Pancreas (tissue), 10 donors: ENCODE data around the gene TREH. TPM values are rescaled to one million over a fixed set of nuclear protein-coding genes. Genes with fewer than 3 reads are reported as not detected.

Experiments
- ATAC-seq, 4 donors: fragments of 200-7000 bp; cut with Tn5 transposase; one replicate each; pipeline versions ENCODE4 v1.8.0 to v1.9.1; 2020; ENCODE audit warnings: mild to moderate bottlenecking in 4 of 4, moderate library complexity in 4 of 4
- DNase-seq, 6 donors: peaks; one replicate each; pipeline ENCODE4 v3.0.0-alpha.2; 2020
- FAIRE-seq: peaks from 2 replicates; lab custom pipeline; 2012; peaks lifted over from hg19 to GRCh38; lab: Jason Lieb, UNC
- H3K27ac ChIP-seq, 4 donors: fragments of 200-600 bp; sonication (generic); 1 replicate in 3 of 4; 2 replicates in 1 of 4; pipeline versions ENCODE4 v1.5.0 to v1.8.0; 2020
- H3K27me3 ChIP-seq, 4 donors: fragments of 200-600 bp; one replicate each; pipeline ENCODE4 v1.8.0; 2021
- H3K36me3 ChIP-seq, 3 donors: fragments of 200-600 bp; sonication (generic) in 1 of 3; one replicate each; pipeline versions ENCODE4 v1.5.0 to v1.8.0; 2020 to 2021
- H3K4me1 ChIP-seq, 3 donors: fragments of 200-600 bp; one replicate each; pipeline ENCODE4 v1.8.0; 2021
- H3K4me3 ChIP-seq, 4 donors: fragments of 200-600 bp; sonication (generic) in 2 of 4; one replicate each; pipeline versions ENCODE4 v1.5.0 to v1.8.0; 2020 to 2021
- H3K9me3 ChIP-seq, 4 donors: fragments of 200-600 bp; one replicate each; pipeline ENCODE4 v1.8.0; 2021
- WGBS, 2 donors: extraction: QIAGEN DNeasy Blood & Tissue Kit; methylation state at CpG; one replicate each; pipeline ENCODE4 v1.1.7; 2013; 5-methylcytosine and 5-hydroxymethylcytosine counted together
- intact Hi-C, 3 donors: fragments of 100-400 bp; cut with DNase I; formaldehyde crosslinking; loops; one replicate each; pipeline versions ENCODE4 v1.11.1 to v1.14.2; 2022
- polyA plus RNA-seq, 2 donors: library from polyadenylated mRNA; stranded (reverse); fragments of 200-250 nt; gene quantifications; one replicate each; pipeline ENCODE4 v1.2.3, GENCODE V29; 2013
- total RNA-seq, 6 donors: library from RNA; stranded (reverse); fragmentation: NEBNext Ultra II Directional in 4 of 6; extraction: Animal tissue kit (Norgen Biotek cat#: 25700) in 4 of 6; gene quantifications; one replicate each; pipeline versions ENCODE4 v1.2.1 to v1.2.4, GENCODE V29; 2021 to 2023
- TF ChIP-seq, protein P1 (sequence below), 4 donors: fragments of 200-600 bp; sonication (generic) in 3 of 4; IDR thresholded peaks; one replicate each; pipeline versions ENCODE4 v1.5.0 to v1.8.0; 2021; ENCODE audit warnings: antibody characterized with exemption in 4 of 4
- donor health status: healthy with polysubstance abuse.
- donor health status: DM: no; HTN: no; CAD: no; lungs with moderate emphysema.
- donor health status: DM: no; HTN: no; CAD: no.
- donor health status: control.
- donor health status: control.
- donor health status: Bipolar disorder and iron deficiency.
- donor health status: DM: yes; HTN: yes; CAD: no.
- donor health status: DM: no; HTN: no; CAD: no.
- donor health status: DM: no; HTN: no; CAD: no.
- donor health status: DM: yes; HTN: yes; CAD: no.

TREH gene
- total and polyA plus RNA-seq, 8 donors: 0.14 to 4.7 (median 1.0) TPM

DNA sequence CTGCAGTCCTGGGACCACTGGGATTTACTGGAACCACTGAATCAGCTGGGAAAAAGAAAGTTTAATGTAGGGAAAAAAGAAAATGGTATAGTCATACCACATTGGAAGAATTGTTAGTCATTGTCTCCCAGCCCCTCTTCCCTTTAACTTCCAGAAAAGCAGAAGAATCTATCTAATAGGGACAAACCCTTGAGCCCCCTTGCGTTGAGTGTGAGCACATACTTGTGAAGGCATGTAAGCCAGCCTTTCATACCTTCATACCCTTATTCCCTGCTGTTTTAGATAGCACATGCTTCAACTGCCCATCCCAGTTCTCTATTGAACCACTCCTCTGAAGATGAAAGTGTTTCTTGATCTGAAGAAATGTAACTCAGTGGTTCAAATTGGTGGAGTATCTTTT lies 6.6 kb downstream of the TREH start:
- no peaks in the 10 kb centered on the region for H3K36me3 ChIP-seq
- ATAC-seq (no peak), DNase-seq (no peak), FAIRE-seq (no peak)
- H3K27ac ChIP-seq: no peak overlapping the region
- no peaks in the 10 kb centered on the region for H3K9me3 ChIP-seq
- no peaks in the 10 kb centered on the region for H3K4me1 ChIP-seq
- WGBS, 2 donors: 88 to 93% methylated on average over 1 of the region's 1 CpG
- no peak overlapping the region for H3K4me3 ChIP-seq
- intact Hi-C loops: no loop called here
- no peaks in the 10 kb centered on the region for H3K27me3 ChIP-seq
- TF ChIP-seq, protein P1, sequence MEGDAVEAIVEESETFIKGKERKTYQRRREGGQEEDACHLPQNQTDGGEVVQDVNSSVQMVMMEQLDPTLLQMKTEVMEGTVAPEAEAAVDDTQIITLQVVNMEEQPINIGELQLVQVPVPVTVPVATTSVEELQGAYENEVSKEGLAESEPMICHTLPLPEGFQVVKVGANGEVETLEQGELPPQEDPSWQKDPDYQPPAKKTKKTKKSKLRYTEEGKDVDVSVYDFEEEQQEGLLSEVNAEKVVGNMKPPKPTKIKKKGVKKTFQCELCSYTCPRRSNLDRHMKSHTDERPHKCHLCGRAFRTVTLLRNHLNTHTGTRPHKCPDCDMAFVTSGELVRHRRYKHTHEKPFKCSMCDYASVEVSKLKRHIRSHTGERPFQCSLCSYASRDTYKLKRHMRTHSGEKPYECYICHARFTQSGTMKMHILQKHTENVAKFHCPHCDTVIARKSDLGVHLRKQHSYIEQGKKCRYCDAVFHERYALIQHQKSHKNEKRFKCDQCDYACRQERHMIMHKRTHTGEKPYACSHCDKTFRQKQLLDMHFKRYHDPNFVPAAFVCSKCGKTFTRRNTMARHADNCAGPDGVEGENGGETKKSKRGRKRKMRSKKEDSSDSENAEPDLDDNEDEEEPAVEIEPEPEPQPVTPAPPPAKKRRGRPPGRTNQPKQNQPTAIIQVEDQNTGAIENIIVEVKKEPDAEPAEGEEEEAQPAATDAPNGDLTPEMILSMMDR (IDR thresholded peaks at IDR 0.05): no peak

DNA sequence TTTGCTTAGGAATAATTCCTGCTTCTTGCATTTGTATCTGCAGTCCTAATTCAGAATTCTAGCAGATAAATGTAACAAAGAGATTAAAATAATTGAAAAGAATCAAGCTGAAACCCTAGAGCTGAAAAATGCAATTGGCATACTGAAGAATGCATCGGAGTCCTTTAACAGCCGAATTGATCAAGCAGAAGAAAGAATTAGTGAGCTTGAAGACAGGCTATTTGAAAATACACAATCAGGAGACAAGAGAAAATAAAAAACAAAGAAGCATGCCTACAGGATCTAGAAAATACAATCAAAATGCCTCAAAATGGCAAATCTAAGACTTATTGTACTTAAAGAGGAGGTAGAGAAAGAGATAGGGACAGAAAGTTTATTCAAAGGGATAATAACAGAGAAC lies 8.2 kb downstream of the TREH start:
- H3K4me3 ChIP-seq: no peak overlapping the region

DNA sequence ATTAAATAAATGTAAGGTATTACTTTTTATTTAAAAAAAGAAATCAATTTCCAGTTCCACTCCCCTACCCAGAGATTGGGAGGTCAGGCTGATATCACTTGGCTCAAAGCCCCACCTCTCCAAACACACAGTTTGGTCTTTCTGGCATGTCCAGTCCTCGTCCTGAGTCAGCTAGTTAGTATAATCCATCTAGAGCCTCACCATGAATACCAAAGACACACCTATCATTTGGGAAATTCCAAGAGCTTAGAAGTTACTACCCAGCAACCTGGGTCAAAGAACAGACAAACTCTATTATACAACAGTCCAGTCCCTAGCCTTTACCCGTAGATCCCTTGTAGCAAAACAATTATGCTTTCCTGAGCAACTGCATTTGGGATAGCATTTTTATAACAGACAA lies 9.4 kb downstream of the TREH start:
- intact Hi-C loops: no loop called here
- Histone ChIP-seq H3K4me1 (no peaks in the 10 kb centered on the region), H3K27me3 (no peaks in the 10 kb centered on the region), H3K9me3 (no peaks in the 10 kb centered on the region), H3K36me3 (no peaks in the 10 kb centered on the region), H3K27ac (no peak overlapping the region), H3K4me3 (no peak overlapping the region)
- FAIRE-seq (no peak), ATAC-seq (no peak), DNase-seq (no peak)
- TF ChIP-seq, protein P1 (IDR thresholded peaks at IDR 0.05): no peak
- WGBS, 2 donors: 48 to 50% methylated on average over 2 of the region's 2 CpGs

More for the DNA sequence above, 8.2 kb downstream of the TREH start:
- DNase-seq (no peak), ATAC-seq (no peak), FAIRE-seq (no peak)
- Histone ChIP-seq H3K27ac (no peak overlapping the region), H3K4me1 (no peaks in the 10 kb centered on the region), H3K9me3 (no peaks in the 10 kb centered on the region), H3K36me3 (no peaks in the 10 kb centered on the region), H3K27me3 (no peaks in the 10 kb centered on the region)
- TF ChIP-seq, protein P1 (IDR thresholded peaks at IDR 0.05): no peak
- intact Hi-C loops: no loop called here
- WGBS, 2 donors: 91 to 97% methylated on average over 2 of the region's 2 CpGs

DNA sequence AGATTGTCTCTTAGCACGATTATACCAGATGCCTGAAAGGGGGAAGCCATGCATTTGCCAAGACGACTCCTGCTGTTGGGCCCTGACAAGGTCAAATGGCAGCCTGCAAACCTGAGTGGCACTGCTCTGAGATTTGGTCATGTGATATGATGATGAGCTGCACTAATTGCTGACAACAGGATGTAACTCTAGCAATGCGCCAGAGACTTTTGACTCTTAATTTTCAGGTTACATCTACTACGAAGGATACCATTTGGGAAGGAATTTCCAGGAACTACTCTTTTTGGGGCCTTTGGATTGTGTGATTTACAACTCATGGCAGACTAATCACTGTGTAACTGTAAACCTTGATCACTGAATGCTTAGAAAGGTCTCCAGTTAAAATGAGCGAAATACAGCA lies 13.1 kb downstream of the TREH start:
- no peaks in the 10 kb centered on the region for H3K36me3 ChIP-seq
- H3K4me1 ChIP-seq: no peaks in the 10 kb centered on the region
- ATAC-seq (no peak), FAIRE-seq (no peak), DNase-seq (no peak)
- TF ChIP-seq, protein P1 (IDR thresholded peaks at IDR 0.05): no peak
- H3K4me3 ChIP-seq: no peak overlapping the region
- 90 to 92% methylated on average over 5 of the region's 5 CpGs for WGBS, 2 donors
- no peaks in the 10 kb centered on the region for H3K9me3 ChIP-seq
- intact Hi-C loops: no loop called here
- no peaks in the 10 kb centered on the region for H3K27me3 ChIP-seq
- no peak overlapping the region for H3K27ac ChIP-seq

DNA sequence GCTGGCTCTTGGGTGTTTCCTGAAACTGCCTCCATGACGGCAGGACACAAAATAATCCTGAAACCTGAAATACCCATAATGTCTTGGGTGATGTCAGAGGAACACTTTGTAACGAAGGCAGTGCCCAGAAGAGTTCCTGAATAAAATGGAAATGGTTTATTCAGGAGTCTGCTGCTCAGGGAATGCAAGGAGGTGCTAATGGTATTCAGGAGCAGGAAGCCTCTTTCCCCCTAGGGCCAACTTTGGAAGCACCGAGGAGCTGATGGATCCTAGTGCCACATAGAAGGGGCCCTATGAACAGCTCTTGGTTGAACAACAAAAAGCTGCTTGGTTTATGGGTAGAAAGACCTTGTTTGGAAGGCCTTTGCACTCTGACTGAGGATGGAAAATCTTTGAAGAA lies 15.5 kb downstream of the TREH start:
- ATAC-seq (no peak), DNase-seq (no peak), FAIRE-seq (no peak)
- WGBS, 2 donors: 85 to 89% methylated on average over 3 of the region's 3 CpGs
- Histone ChIP-seq H3K4me3 (no peak overlapping the region), H3K27me3 (no peaks in the 10 kb centered on the region), H3K9me3 (no peaks in the 10 kb centered on the region), H3K27ac (no peak overlapping the region), H3K4me1 (peaks cover 0 to 3% (median 3%) of the 10 kb centered on the region in 3 donors), H3K36me3 (no peaks in the 10 kb centered on the region)
- TF ChIP-seq, protein P1 (IDR thresholded peaks at IDR 0.05): no peak
- intact Hi-C loops: no loop called here
